ENCODE data around the gene PDE6D.
"Not testable (repeated sequence)": the region's sequence is repeated elsewhere in the genome, so short reads cannot be mapped to it uniquely, and the experiment has no call there.

PDE6D gene

DNA sequence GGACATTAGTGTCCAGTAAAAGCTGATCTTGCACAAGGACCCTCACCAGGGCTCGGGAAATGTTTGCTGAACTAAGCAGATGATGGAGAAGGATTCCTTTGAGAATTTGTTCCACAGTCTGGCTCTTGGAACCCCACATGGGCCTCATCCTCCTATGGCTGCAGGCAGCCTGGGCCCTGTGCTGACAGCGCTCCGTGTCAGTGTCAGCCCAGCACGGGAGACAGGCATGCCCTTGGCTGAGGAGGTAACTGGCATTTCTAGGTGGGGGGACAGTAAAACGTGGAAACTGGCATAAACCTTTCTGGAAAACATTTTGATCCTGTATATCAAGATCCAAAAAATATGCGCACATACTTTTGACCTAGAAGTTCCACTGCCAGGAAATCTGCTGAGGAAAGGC is 62.3 kb downstream of the PDE6D start:
- DNase-seq, result no peak

DNA sequence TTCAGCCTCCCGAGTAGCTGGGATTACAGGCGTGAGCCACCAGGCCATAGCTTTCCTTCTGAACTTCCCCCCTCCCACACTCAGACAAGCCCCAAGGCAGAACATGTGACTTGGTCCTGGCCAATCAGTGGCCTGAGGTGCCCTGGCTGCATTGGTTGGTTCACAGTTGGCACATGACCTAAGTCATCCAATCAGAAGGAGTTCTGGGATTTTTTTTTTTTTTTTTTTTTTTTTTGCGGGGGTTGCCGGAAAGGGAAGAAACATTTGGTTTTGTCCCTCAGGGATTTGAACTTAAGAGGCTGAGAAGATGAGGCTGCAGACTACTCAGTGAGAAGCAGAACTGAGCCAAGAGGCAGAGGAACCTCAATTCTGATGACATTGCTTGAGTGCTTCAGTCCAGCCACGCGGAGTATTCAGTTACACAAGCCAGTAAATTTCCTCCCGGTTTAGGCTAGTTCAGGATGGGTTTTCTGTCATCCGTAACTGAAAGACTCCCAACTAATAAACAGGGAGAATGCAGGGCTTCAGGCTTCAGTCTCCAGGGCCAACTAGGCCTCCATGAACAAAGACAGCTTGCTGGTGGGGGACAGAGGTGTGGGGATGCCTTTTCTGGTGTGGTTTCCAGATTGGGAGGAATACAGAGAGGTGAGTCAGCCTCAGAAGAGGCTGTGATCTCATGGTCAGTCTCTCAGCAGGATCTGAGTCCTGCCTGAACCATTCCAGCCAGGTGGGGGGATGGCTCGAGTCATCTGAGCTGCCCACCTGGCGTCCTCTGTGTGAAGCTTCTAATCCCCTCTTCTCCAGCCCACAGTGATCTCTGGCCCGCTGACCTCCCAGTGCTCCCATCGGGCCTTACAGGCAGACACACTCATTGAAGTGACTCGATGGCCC is 63.6 kb downstream of the PDE6D start:
- DNase-seq, result no peak

GRCh38 chr2:231716666-231717280 is 64.3 kb downstream of the PDE6D start:
- DNase-seq, result no peak

GRCh38 chr2:231715988-231716616 is 65.0 kb downstream of the PDE6D start:
- no peak for DNase-seq

- no peak for DNase-seq
Observed at GRCh38 chr2:231715499-231715837, 65.6 kb downstream of the PDE6D start.

DNA sequence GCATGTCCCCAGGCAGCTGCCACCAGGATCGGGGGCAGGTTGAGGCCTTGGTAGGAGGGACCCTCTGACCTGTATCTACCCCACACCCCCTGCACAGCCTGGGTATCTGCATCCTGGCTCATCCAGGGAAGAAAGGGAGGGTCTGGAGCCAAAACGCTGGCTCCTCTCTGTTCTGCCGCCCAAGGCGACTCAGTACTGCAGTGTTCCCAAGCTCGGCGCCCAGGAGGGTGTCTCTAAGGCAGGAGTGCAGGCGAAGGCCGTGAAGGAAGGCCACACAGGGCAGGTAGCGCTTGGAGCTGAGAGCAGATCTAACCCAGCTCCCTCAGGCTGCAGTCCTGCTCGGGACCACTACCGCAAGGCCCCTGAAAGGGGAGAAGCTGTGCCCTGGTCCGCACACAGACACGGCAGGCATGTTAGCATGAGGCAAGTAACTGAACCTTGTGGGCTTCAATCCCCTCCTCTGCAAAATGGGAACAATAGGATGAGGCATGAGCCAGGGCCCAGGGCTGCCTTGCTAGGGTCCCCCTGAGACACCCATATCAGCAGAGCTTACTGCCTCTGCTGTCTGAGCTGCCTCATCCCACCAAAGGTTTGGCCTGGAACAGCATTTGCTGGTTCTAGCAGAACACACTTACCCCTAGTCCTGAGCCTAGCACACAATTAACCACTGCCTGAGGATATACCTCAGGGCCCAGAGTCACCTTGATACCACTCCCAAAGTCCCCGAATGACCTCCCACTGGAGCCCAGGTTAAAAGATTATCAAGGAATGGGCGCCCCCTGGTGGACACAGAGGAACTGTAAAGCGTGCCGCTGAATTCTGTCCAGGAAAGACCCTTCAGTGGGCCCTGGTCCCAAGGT is 66.2 kb downstream of the PDE6D start:
- DNase-seq, result peak; percentile 81

DNA sequence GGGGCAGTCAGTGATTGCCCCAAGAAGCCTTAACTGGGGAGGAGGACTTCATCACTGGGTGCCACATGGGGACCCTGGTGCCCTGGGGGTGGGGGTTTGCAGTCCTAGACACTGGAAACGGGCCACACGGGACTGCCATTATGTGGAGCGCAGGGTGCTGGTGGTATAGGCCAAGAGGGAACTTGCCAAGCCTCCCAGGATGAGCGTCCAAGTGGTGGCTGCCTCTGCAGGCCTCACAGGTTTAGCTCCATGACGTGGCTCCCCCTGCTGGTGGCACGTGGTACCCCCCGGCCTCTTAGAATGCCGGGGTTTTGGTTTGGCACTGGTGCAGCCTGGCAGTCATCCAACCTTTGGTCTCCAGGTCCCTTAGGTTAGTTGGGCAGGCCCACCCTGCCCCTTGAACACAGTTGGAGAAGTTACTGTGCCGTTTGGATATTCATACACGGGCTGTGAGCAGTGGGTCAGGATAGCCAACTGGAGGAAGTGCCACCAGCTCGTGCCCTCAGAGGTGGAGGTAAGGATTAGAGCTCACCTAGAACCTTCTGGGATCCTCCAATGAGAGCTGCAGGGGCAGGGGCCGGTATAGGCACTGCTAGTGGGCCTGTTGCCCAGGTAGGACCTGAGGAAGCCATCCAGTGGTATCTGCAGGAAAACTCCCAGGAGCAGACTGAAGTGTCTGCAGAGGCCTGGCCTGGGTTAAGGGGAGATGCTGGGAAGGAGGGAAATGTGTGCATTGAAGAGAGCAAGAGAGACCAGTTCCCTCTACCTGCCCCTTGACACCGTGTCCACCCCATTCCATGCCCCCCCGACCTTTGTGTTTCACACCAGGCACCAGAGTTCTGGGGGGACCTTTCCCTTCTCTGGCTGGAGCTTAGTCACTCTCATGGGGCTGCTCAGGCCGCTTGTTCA is 67.1 kb downstream of the PDE6D start:
- DNase-seq, result peak; percentile 88

- not testable (repeated sequence) for DNase-seq
Observed at GRCh38 chr2:231713406-231713729, 67.7 kb downstream of the PDE6D start.

GRCh38 chr2:231712451-231713021 is 68.5 kb downstream of the PDE6D start:
- peak; percentile 30 for DNase-seq

- peak; percentile 26 for DNase-seq
Observed at GRCh38 chr2:231711677-231712450, 69.2 kb downstream of the PDE6D start.

DNA sequence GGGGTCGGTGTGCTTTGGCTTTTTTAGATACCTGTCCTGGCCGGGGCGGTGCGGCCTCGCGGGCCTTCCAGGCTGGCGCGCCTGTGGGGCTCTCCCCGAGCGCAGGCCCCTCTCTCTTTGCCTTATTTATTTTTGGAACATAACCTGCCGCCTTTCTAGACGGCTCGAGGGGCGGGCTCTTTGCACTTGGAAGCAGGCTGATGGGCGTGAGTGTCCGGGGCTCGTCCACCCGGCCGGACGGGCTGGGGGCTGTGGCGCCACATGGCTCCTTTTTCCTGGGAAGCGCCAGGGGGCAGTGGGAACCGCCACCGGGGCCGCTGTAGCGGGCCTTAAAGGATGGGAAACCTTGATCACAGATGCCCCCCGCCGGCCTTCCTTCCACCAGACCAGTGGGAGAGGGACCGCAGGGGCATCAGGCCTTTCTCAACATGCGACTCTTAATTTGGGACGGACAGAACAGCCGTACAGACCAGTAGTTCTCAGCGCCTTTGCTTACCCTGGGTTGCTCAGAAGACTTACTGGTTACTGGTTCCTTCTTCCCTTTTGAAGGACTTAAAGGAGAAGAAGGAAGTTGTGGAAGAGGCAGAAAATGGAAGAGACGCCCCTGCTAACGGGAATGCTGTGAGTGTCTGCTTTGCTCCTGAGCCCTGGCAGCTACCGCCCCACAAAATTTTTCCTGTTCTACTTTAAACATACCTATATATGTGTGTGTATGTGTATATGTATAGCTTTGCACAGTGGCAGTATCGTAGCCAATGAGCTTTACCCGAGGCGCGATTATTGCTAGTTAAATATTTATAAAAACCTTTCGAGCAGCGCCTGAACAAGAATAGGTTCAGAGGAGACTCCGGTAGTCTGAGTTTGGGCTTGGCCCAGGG is 70.0 kb downstream of the PDE6D start:
- DNase-seq, result no peak

DNA sequence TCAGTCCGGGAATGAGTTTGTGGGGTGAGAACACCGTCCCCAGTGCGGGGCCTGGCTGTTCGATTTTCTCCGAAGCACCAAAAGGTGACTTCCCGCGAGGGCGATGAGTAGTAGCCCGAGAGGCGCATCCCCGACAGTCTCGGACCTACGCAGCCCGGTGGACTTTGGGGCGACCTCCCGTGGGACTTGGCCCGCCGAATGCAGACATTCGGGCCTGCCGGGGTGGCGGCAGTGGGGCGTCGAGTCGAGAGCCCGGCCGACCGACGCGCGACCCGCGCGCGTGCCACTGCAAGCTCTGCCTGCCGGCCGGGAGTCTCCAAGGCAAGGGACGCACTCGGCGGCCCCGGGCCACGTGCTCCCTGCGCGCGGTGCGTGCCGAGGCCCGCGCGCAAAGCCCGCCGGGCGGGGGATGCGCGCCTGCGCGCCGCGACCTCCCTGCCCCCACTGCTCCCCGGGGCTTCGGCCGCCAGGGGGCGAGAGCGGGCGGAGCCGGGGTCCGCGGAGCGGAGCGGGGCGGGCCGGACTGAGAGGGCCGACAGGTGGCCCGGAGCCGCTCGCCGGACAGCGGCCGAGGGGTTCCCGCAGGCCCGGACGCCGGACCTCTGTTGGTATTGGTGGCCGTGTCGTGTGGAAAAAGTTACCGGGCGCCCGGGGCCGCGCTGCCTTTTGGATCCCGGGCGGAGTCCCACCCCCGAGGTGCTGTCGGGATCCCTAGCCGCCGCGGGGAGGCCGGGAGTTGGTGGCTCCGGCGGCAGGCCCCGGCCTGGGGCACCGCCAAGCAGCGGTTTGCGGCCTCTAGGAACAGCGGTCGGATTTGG is 70.9 kb downstream of the PDE6D start:
- DNase-seq, result peak; percentile 78

GRCh38 chr2:231709636-231709980 is 71.5 kb downstream of the PDE6D start:
- no peak for DNase-seq

DNA sequence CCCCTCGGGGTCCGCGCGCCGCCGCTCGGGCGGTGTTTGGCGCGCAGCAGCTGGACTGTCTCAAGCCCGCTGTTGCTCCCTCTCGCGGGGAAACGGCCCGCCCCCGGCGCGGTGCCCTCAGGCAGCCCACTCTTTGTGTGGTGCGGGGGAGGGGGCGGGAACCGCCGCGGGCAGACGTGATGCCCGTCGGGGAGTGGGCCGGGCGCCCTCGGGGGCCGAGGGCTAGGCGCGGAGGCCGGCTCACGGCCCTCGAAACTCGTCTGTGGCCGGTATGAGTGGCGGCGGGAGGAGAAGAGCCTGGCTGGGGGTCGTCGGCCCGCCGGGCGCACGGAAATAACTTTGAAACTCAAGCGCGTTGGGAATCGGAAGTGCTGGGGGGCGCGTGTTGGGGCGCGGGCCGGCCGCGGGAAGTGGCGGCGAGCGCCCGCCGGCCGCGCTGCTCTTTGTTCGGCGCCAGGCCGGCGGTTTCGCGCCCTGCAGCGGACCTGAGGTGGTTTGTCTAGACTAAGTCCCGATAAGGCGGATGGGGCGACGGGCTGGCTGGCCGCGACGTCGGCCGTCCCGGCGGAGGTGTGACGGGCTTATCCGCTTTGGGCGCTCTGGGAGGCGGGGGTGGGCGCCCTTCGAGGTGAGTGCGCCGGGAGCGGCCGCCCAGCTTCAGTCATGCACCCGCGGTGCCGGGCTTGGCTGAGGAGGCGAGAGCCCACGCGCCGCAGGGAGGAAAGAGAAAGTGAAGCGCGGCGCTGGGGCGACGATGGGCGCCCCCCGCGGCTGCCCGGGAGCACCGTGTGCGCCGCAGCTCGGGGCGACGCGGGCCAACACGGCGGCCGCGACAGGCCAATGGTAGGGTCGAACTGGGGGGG is 72.1 kb downstream of the PDE6D start:
- DNase-seq, result peak; percentile 28

DNA sequence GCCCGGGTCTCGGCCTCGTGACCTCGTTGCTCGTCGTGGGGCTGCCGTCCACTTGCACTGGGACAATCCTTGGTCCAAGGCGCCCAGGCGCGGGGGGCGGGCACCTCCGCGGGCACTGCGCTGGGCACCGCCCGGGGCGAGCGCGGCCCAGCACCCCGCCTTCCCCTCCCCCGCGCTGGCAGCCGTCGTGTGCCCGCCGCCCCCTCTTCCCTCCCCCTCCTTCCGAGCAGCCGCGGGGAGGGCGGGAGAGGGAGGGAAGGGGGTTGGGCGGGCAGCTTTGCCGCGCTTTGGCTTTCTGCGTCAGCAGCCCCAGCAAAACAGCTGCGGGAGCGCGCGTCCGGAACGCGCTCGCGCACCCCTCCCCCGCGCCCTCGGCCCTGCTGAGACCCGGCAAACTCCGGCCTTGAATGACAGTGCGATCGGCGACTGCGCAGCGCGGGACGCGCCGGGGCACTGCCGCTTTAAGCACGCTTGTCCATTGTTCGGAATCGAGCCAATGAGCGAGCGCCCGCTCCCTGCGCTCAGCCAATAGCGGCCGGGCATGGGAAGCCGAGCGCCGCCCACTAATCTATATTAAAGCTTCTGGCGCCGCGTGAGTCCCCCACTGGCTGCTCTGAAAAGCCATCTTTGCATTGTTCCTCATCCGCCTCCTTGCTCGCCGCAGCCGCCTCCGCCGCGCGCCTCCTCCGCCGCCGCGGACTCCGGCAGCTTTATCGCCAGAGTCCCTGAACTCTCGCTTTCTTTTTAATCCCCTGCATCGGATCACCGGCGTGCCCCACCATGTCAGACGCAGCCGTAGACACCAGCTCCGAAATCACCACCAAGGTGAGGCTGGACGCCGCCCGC is 72.9 kb downstream of the PDE6D start, which contains the start of gene PTMA:
Gene PTMA (plus strand): TSS at position 599 of the 846 bp plus-strand sequence. CDS start 182 bp downstream, at position 781.
- peak; percentile 99 for DNase-seq

- peak; percentile 39 for DNase-seq
Observed at GRCh38 chr2:231707625-231707926, 73.5 kb downstream of the PDE6D start.

All from effector CD4-positive, alpha-beta T cell (primary cell).